PC-9 (cell line): ENCODE data around the gene RAB31. TPM values are rescaled to one million over a fixed set of nuclear protein-coding genes. Genes with fewer than 3 reads are reported as not detected.

Experiments
- BruUV-seq: library from RNA; stranded (reverse); fragments of 400-500 nt; replicated peaks from 2 replicates; lab custom pipeline; 2021; lab: Mats Ljungman, UMichigan
- CTCF ChIA-PET: fragments of 300-600 bp; sonication (Branson Sonifier 250); formaldehyde crosslinking; loops from one replicate; lab custom pipeline; 2022; ENCODE audit warnings: antibody characterized with exemption; lab: Charles Lee
- POLR2A ChIA-PET: fragments of 300-600 bp; sonication (Branson Sonifier 250); formaldehyde crosslinking; loops from one replicate; lab custom pipeline; 2022; ENCODE audit warnings: antibody characterized with exemption; ENCODE audit not compliant: unreplicated experiment; lab: Charles Lee
- DNase-seq, 2 experiments: peaks; one replicate each; pipeline versions ENCODE4 v3.0.0 to v3.0.0-alpha.2; 2015 to 2022; ENCODE audit warnings: mixed read lengths in 1 of 2
- H2AFZ ChIP-seq: fragments of 200-600 bp; sonication (generic); 2 replicates; pipeline ENCODE4 v1.8.1; 2017; ENCODE audit warnings: antibody characterized with exemption
- H3F3A ChIP-seq: fragments of 200-600 bp; sonication (generic); 2 replicates; pipeline ENCODE4 v1.8.1; 2017; ENCODE audit warnings: antibody characterized with exemption, mild to moderate bottlenecking, low read depth; ENCODE audit not compliant: insufficient read depth
- H3K27ac ChIP-seq: fragments of 200-600 bp; sonication (generic); 2 replicates; pipeline ENCODE4 v1.6.1; 2016; ENCODE audit warnings: mixed run types
- H3K27me3 ChIP-seq: fragments of 200-600 bp; sonication (generic); 2 replicates; pipeline ENCODE4 v1.6.1; 2016; ENCODE audit warnings: low read depth, mixed run types; ENCODE audit not compliant: insufficient read depth
- H3K36me3 ChIP-seq: fragments of 200-600 bp; sonication (generic); 2 replicates; pipeline ENCODE4 v1.6.1; 2016; ENCODE audit warnings: low read depth, mixed run types
- H3K4me1 ChIP-seq: fragments of 200-600 bp; sonication (generic); replicated peaks from 2 replicates; pipeline ENCODE4 v1.6.1; 2016; ENCODE audit warnings: mixed run types; ENCODE audit not compliant: insufficient read depth
- H3K4me2 ChIP-seq: fragments of 200-600 bp; sonication (generic); 2 replicates; pipeline ENCODE4 v1.6.1; 2017; ENCODE audit warnings: mixed run types
- H3K4me3 ChIP-seq: fragments of 200-600 bp; sonication (generic); 2 replicates; pipeline ENCODE4 v1.6.1; 2016; ENCODE audit warnings: mixed run types
- H3K79me2 ChIP-seq: fragments of 200-600 bp; sonication (generic); 2 replicates; pipeline ENCODE4 v1.6.1; 2017; ENCODE audit warnings: low read depth, mixed run types
- H3K9me2 ChIP-seq: fragments of 200-600 bp; sonication (generic); 2 replicates; pipeline ENCODE4 v1.8.1; 2017; ENCODE audit warnings: mild to moderate bottlenecking; ENCODE audit not compliant: insufficient read depth
- H3K9me3 ChIP-seq: fragments of 200-600 bp; sonication (generic); 2 replicates; pipeline ENCODE4 v1.8.1; 2016; ENCODE audit warnings: low read depth; ENCODE audit not compliant: insufficient read depth
- H4K20me1 ChIP-seq: fragments of 200-600 bp; sonication (generic); 2 replicates; pipeline ENCODE4 v1.8.1; 2017; ENCODE audit not compliant: insufficient read depth
- EZH2 ChIP-seq: fragments of 200-600 bp; sonication (generic); IDR thresholded peaks from 2 replicates; pipeline ENCODE4 v1.8.0; 2017; ENCODE audit warnings: antibody characterized with exemption, low read depth
- intact Hi-C: fragments of 100-400 bp; cut with micrococcal nuclease; formaldehyde crosslinking; loops from one replicate; pipeline ENCODE4 v1.10.0; 2022; ENCODE audit not compliant: unreplicated experiment
- total RNA-seq: library from RNA; stranded (reverse); gene quantifications from 2 replicates; pipeline ENCODE4 v1.2.3, GENCODE V29; 2021
- TF ChIP-seq, protein P1 (sequence below): fragments of 200-600 bp; sonication (generic); conservative IDR thresholded peaks from 2 replicates; pipeline ENCODE4 v1.6.1; 2017; ENCODE audit warnings: mixed run types, antibody characterized with exemption, mild to moderate bottlenecking, moderate library complexity

RAB31 gene
- total RNA-seq, 1 experiment from 2014 or later: 51.0 TPM

DNA sequence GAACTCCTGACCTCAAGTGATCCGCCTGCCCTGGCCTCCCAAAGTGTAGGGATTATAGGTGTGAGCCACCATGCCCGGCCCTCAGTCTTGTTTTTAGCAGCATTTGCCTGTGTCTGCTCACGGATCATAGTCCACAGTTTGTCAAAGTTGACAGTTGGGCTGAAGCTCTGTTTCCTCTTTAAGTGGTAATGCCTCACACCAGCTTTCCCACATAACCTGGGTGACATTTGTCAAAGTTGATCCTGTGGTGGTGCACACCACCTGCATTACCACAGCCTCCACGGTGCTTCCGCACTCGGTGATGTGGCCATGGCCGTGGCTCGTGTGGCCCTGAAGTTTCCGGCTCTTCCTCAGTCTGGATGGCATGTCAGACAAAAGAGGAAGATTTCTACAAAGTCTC lies 27.1 kb downstream of the RAB31 start:
- no TSS peak for BruUV-seq
- no peaks in the 10 kb centered on the region for H3K27me3 ChIP-seq
- no peak for DNase-seq
- peaks cover 73% of the 10 kb centered on the region for H3K79me2 ChIP-seq
- peaks cover 83% of the 10 kb centered on the region for H3K4me1 ChIP-seq
- ChIA-PET CTCF (interaction anchor here (1.2 kb wide), 1 partner anchor 12 kb away, joined by 3 read pairs; no protein-coding TSS in a partner anchor), POLR2A (no interaction called here)
- H2AFZ ChIP-seq: no peak overlapping the region
- H3K36me3 ChIP-seq: no peaks in the 10 kb centered on the region
- H3K4me2 ChIP-seq: peak overlapping the region; percentile 77; the same call in 1 of the 2 replicates
- intact Hi-C loops: loop anchor here (2.0 kb wide), 1 partner anchor 94 kb away; no protein-coding TSS in a partner anchor
- H3K4me3 ChIP-seq: no peak overlapping the region
- H3K9me2 ChIP-seq: no peaks in the 10 kb centered on the region
- H3K27ac ChIP-seq: peak overlapping the region; percentile 79; the same call in 1 of the 2 replicates
- H3F3A ChIP-seq: peaks cover 58% of the 10 kb centered on the region
- H3K9me3 ChIP-seq: no peaks in the 10 kb centered on the region
- TF ChIP-seq, protein P1, sequence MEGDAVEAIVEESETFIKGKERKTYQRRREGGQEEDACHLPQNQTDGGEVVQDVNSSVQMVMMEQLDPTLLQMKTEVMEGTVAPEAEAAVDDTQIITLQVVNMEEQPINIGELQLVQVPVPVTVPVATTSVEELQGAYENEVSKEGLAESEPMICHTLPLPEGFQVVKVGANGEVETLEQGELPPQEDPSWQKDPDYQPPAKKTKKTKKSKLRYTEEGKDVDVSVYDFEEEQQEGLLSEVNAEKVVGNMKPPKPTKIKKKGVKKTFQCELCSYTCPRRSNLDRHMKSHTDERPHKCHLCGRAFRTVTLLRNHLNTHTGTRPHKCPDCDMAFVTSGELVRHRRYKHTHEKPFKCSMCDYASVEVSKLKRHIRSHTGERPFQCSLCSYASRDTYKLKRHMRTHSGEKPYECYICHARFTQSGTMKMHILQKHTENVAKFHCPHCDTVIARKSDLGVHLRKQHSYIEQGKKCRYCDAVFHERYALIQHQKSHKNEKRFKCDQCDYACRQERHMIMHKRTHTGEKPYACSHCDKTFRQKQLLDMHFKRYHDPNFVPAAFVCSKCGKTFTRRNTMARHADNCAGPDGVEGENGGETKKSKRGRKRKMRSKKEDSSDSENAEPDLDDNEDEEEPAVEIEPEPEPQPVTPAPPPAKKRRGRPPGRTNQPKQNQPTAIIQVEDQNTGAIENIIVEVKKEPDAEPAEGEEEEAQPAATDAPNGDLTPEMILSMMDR: no peak
- no peak for TF ChIP-seq EZH2
- H4K20me1 ChIP-seq: no peaks in the 10 kb centered on the region

DNA sequence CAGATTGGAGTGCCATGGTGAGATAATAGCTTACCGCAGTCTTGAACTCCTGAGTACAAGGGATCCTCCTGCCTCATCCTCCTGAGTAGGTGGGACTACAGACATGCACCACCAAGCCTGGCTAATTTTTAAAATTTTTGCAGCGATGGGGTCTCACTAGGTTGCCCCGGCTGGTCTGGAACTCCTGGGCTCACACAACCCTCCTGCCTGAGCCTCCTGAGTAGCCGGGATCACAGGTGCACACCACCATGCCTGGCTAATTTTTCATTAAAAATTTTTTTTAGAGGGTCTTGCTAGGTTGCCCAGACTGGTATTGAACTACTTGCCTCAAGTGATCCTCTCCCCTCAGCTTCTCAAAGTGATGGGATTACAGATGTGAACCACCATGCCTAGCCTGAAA lies 27.8 kb downstream of the RAB31 start:
- ChIA-PET CTCF (no interaction called here), POLR2A (no interaction called here)
- no TSS peak for BruUV-seq
- Histone ChIP-seq H2AFZ (no peak overlapping the region), H4K20me1 (no peaks in the 10 kb centered on the region), H3K27ac (peak overlapping the region; percentile 72), H3K36me3 (no peaks in the 10 kb centered on the region), H3K79me2 (peaks cover 73% of the 10 kb centered on the region), H3F3A (peaks cover 60% of the 10 kb centered on the region), H3K9me2 (no peaks in the 10 kb centered on the region), H3K4me1 (peaks cover 86% of the 10 kb centered on the region), H3K4me3 (no peak overlapping the region), H3K9me3 (no peaks in the 10 kb centered on the region), H3K27me3 (no peaks in the 10 kb centered on the region), H3K4me2 (0 out of 2 replicates have a peak overlapping the region, but pooled peaks have one; percentile 77)
- TF ChIP-seq, protein P1: no peak
- no peak for TF ChIP-seq EZH2
- peak in 1 of 2 experiments; percentile 20 for DNase-seq
- intact Hi-C loops: loop anchor here (2.0 kb wide), 1 partner anchor 93 kb away; no protein-coding TSS in a partner anchor

DNA sequence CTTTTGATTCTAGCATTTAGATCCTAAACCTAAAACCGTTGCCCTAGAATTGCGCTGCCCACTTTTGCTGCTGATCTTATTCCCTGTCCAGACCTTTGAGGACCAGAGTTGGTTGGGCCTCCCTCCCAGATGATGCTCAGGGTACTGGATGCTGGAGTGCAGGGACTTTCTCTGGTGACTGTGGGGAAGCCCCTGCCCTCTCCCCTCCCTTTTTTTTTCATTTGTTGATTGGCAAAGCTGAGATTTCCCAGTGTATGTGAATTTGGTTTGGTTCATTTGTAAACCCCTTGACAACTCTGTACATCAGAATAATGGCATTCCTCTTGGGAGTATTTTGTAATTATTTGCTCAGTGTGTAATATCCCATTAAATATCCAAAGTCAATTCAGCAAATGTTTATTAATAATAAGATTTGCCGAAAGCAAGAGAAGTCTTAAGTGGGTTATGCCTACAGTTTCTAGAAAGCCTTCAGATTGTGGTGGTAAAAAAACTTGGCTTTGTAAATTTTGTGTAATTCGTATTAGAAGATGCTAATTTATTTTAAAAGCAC lies 28.3 kb downstream of the RAB31 start:
- DNase-seq: peak in 1 of 2 experiments; percentile 34
- intact Hi-C loops: no loop called here
- Histone ChIP-seq H3K36me3 (no peaks in the 10 kb centered on the region), H3K4me3 (no peak overlapping the region), H3K4me1 (peaks cover 83% of the 10 kb centered on the region), H3K9me3 (no peaks in the 10 kb centered on the region), H3F3A (peaks cover 57% of the 10 kb centered on the region), H3K4me2 (peak overlapping the region; percentile 77), H3K27me3 (no peaks in the 10 kb centered on the region), H3K9me2 (no peaks in the 10 kb centered on the region), H2AFZ (no peak overlapping the region), H3K79me2 (peaks cover 72% of the 10 kb centered on the region), H4K20me1 (no peaks in the 10 kb centered on the region), H3K27ac (peak overlapping the region; percentile 72)
- POLR2A ChIA-PET: no interaction called here
- BruUV-seq: no TSS peak
- no peak for TF ChIP-seq EZH2
- TF ChIP-seq, protein P1: no peak
- CTCF ChIA-PET: no interaction called here
